ENCODE results near the gene TRIM54. TPM values are rescaled to one million over a fixed set of nuclear protein-coding genes. Genes with fewer than 3 reads are reported as not detected.

TRIM54 gene
- total and polyA plus RNA-seq, 2 of the 8 experiments (the other 6 are each of a cell fraction or from before 2014, with no cell fraction given), result 3.9 to 5.8 TPM

- Histone ChIP-seq H3K14ac (ENCODE audit: insufficient read length) (no peak overlapping the region), H4K5ac (ENCODE audit: insufficient read length, low read depth, low read length) (no peak overlapping the region), H3K23me2 (ENCODE audit: low read depth, low read length) (no peaks in the 10 kb centered on the region; the same call in 1 of the 2 replicates), H3K9me3 (ENCODE audit: insufficient read depth in 2 of 2, low read depth in 1 of 2, low read length in 1 of 2) (no peaks in the 10 kb centered on the region), H4K91ac (replicated peaks; ENCODE audit: insufficient read length, low read length) (no peak overlapping the region), H3K4ac (replicated peaks; ENCODE audit: insufficient read length, low read depth, low read length) (no peak overlapping the region), H3K27ac (ENCODE audit: low read depth, low read length) (no peak overlapping the region), H3K79me2 (ENCODE audit: control insufficient read depth in 1 of 2, insufficient read depth in 2 of 2, low read length in 2 of 2) (peaks cover 0 to 2% of the 10 kb centered on the region in 2 experiments; a peak in 1 of 4 replicates), H3K4me2 (ENCODE audit: insufficient read depth in 1 of 2, low read depth in 2 of 2, low read length in 2 of 2) (no peak overlapping the region), H3K4me3 (ENCODE audit: extremely low read depth in 1 of 4, insufficient read depth in 2 of 4, low read depth in 3 of 4, low read length in 4 of 4) (no peak overlapping the region), H3K4me1 (replicated peaks in 1 of 4; ENCODE audit: control insufficient read depth in 3 of 4, insufficient read depth in 4 of 4, low read length in 3 of 4) (peaks cover under 1 to 8% (median 6%) of the 10 kb centered on the region in 4 experiments; a peak in 6 of 7 replicates), H3K36me3 (ENCODE audit: control insufficient read depth in 2 of 4, insufficient read depth in 4 of 4, low read length in 3 of 4) (no peaks in the 10 kb centered on the region), H3K56ac (replicated peaks; ENCODE audit: insufficient read length, low read depth, low read length) (no peak overlapping the region), H3K9ac (replicated peaks in 1 of 4; ENCODE audit: extremely low read depth in 1 of 4, low read depth in 3 of 4, low read length in 3 of 4) (no peak overlapping the region), H2BK12ac (ENCODE audit: low read depth, low read length) (no peak overlapping the region), H4K8ac (ENCODE audit: extremely low read depth, insufficient read depth, low read length) (no peak overlapping the region), H3K23ac (ENCODE audit: insufficient read length) (no peak overlapping the region), H2BK120ac (replicated peaks; ENCODE audit: low read depth, low read length) (no peak overlapping the region), H2AK5ac (ENCODE audit: low read depth, low read length) (no peak overlapping the region), H3K18ac (ENCODE audit: extremely low read depth, low read length) (no peak overlapping the region), H4K20me1 (replicated peaks in 1 of 2; ENCODE audit: control insufficient read depth in 1 of 2, insufficient read depth in 2 of 2, low read length in 2 of 2) (peaks cover 0 to 11% of the 10 kb centered on the region in 2 experiments), H3K79me1 (ENCODE audit: low read depth, low read length) (no peaks in the 10 kb centered on the region), H2BK5ac (ENCODE audit: low read depth, low read length) (no peak overlapping the region), H2BK20ac (ENCODE audit: low read length) (no peak overlapping the region), H2BK15ac (ENCODE audit: low read length) (no peak overlapping the region), H3K27me3 (replicated peaks in 1 of 4; ENCODE audit: control insufficient read depth in 3 of 4, extremely low read depth in 1 of 4, insufficient read depth in 3 of 4, low read length in 3 of 4) (peaks cover 10 to 22% (median 18%) of the 10 kb centered on the region in 4 experiments), H2AFZ (ENCODE audit: low read length) (no peak overlapping the region)
- ChIA-PET POLR2A (ENCODE audit: partially characterized antibody) (interaction anchor here (0.6 to 32.6 kb wide), 4 partner anchors 8 to 44 kb away, joined by 3 to 835 read pairs (median 27); partner anchors contain the start of genes CAD and SLC5A6), CTCF (ENCODE audit: partially characterized antibody) (interaction anchor here (0.9 to 5.6 kb wide), 4 partner anchors 9 to 46 kb away, joined by 3 to 64 read pairs (median 6); partner anchors contain the start of gene TRIM54)
- WGBS, 2 experiments (ENCODE audit: extremely low coverage in 1 of 2, insufficient coverage in 1 of 2, insufficient read length in 1 of 2, insufficient replicate concordance in 2 of 2, low coverage in 1 of 2, low lambda C conversion rate in 2 of 2, missing lambda C conversion rate in 1 of 2), result 89% methylated on average over 7 of the region's 7 CpGs; no CpG with 5 or more reads in 1 of the 2 experiments
- no peak for DNase-seq (ENCODE audit: low read depth in 1 of 2, low spot score in 2 of 2)
- no peak for FAIRE-seq
- TF ChIP-seq EZH2 (IDR thresholded peaks at IDR 0.05; ENCODE audit: low read depth, low read length, severe bottlenecking), result no peak
- TF ChIP-seq ZNF274 (IDR thresholded peaks at IDR 0.05; ENCODE audit: borderline replicate concordance, extremely low read depth, low read length), result no peak
- no peak for TF ChIP-seq GABPA (IDR thresholded peaks at IDR 0.05; ENCODE audit: borderline replicate concordance, insufficient read depth, low read length)
- TF ChIP-seq SIRT6 (IDR thresholded peaks at IDR 0.05; ENCODE audit: low read length), result no peak
- TF ChIP-seq TAF1 (IDR thresholded peaks at IDR 0.05; ENCODE audit: low read depth, low read length), result no peak
- TF ChIP-seq NANOG (IDR thresholded peaks at IDR 0.05; ENCODE audit: insufficient read depth, low read depth, low read length, poor library complexity, severe bottlenecking), result no peak
- TF ChIP-seq YY1 (IDR thresholded peaks at IDR 0.05; ENCODE audit: low read depth, low read length), result no peak
- TF ChIP-seq TAF7 (optimal IDR thresholded peaks at IDR 0.05; ENCODE audit: borderline replicate concordance, low read depth, low read length), result no peak
- no peak for TF ChIP-seq RXRA (IDR thresholded peaks at IDR 0.05; ENCODE audit: insufficient read depth, low read depth, low read length)
- no peak for TF ChIP-seq ATF3 (IDR thresholded peaks at IDR 0.05; ENCODE audit: insufficient read depth, low read depth, low read length)
- no peak for TF ChIP-seq KDM4A (IDR thresholded peaks at IDR 0.05; ENCODE audit: low read depth, low read length, severe bottlenecking)
Observed at GRCh38 chr2:27256855-27257454, 25.3 kb upstream of the TRIM54 start.

Data from H1 (cell line).